ENCODE results near the gene TSPAN10. TPM values are rescaled to one million over a fixed set of nuclear protein-coding genes. Genes with fewer than 3 reads are reported as not detected.
A peak's percentile ranks its signal among the peaks of the same experiment; 100 is the strongest.

The TSPAN10 gene
- total RNA-seq, 4 donors from 2014 or later, result 0.22 to 0.84 TPM; not detected in 2

GRCh38 chr17:81682565-81683207 is 45.7 kb downstream of the TSPAN10 start:
- H3K36me3 ChIP-seq, result peaks cover 0 to 44% (median 16%) of the 10 kb centered on the region in 3 donors
- no peak for TF ChIP-seq POLR2A (IDR thresholded peaks at IDR 0.05)
- TF ChIP-seq EP300 (IDR thresholded peaks at IDR 0.05), result no peak
- no peak for TF ChIP-seq CTCF (IDR thresholded peaks at IDR 0.05)
- H3K27me3 ChIP-seq, result no peaks in the 10 kb centered on the region
- WGBS, 2 donors, result 39 to 43% methylated on average over 19 of the region's 19 CpGs
- peak overlapping the region; percentile 80 to 99 (median 91) for H3K4me3 ChIP-seq
- H3K9me3 ChIP-seq, result no peaks in the 10 kb centered on the region
- DNase-seq (ENCODE audit: low spot score in 2 of 2), result no peak
- H3K27ac ChIP-seq, result peak overlapping the region in 3 of 4 donors; percentile 68 to 92 (median 89)
- H3K4me1 ChIP-seq, result peaks cover 0 to 42% (median 30%) of the 10 kb centered on the region in 4 donors

GRCh38 chr17:81683208-81683583 is 46.2 kb downstream of the TSPAN10 start:
- no peaks in the 10 kb centered on the region for H3K27me3 ChIP-seq
- no peak for DNase-seq (ENCODE audit: low spot score in 2 of 2)
- 0 to 1% methylated on average over 17 to 19 of the region's 37 CpGs for WGBS, 2 donors
- peaks cover 0 to 49% (median 20%) of the 10 kb centered on the region in 3 donors for H3K36me3 ChIP-seq
- peaks cover 0 to 42% (median 30%) of the 10 kb centered on the region in 4 donors for H3K4me1 ChIP-seq
- peak overlapping the region; percentile 80 to 99 (median 91) for H3K4me3 ChIP-seq
- TF ChIP-seq POLR2A (IDR thresholded peaks at IDR 0.05) (no peak), CTCF (IDR thresholded peaks at IDR 0.05) (no peak), EP300 (IDR thresholded peaks at IDR 0.05) (no peak)
- no peaks in the 10 kb centered on the region for H3K9me3 ChIP-seq
- H3K27ac ChIP-seq, result peak overlapping the region in 3 of 4 donors; percentile 68 to 92 (median 89)

GRCh38 chr17:81683584-81684441 is 46.8 kb downstream of the TSPAN10 start, which contains the start of the genes ARL16 and HGS:
ARL16 (minus strand) TSS chr17:81683797; CDS start chr17:81683753, 44 bp downstream.
HGS (plus strand) TSS chr17:81684011; CDS start chr17:81684067, 56 bp downstream.
- Histone ChIP-seq H3K36me3 (peaks cover 0 to 55% (median 25%) of the 10 kb centered on the region in 3 donors), H3K27me3 (no peaks in the 10 kb centered on the region), H3K4me1 (peaks cover 0 to 42% (median 30%) of the 10 kb centered on the region in 4 donors), H3K9me3 (no peaks in the 10 kb centered on the region), H3K4me3 (peak within 1 kb of the TSS; percentile 80 to 99 (median 91)), H3K27ac (peak within 1 kb of the TSS; percentile 25 to 92 (median 78))
- peak; percentile 87 to 92 for TF ChIP-seq EP300 (IDR thresholded peaks at IDR 0.05)
- TF ChIP-seq CTCF (IDR thresholded peaks at IDR 0.05), result peak in 2 of 5 experiments; percentile 34 to 59
- TF ChIP-seq POLR2A (IDR thresholded peaks at IDR 0.05), result peak; percentile 53 to 68
- DNase-seq (ENCODE audit: low spot score in 2 of 2), result peak; percentile 98 to 99
- 1% methylated on average over 22 to 37 of the region's 112 CpGs for WGBS, 2 donors

GRCh38 chr17:81684442-81684911 is 47.5 kb downstream of the TSPAN10 start:
- Histone ChIP-seq H3K4me1 (peaks cover 0 to 42% (median 30%) of the 10 kb centered on the region in 4 donors), H3K27me3 (no peaks in the 10 kb centered on the region), H3K4me3 (peak overlapping the region; percentile 80 to 99 (median 91)), H3K9me3 (no peaks in the 10 kb centered on the region), H3K27ac (peak overlapping the region in 3 of 4 donors; percentile 25 to 92 (median 89)), H3K36me3 (peaks cover 0 to 58% (median 29%) of the 10 kb centered on the region in 3 donors)
- no peak for DNase-seq (ENCODE audit: low spot score in 2 of 2)
- TF ChIP-seq POLR2A (IDR thresholded peaks at IDR 0.05) (no peak), EP300 (IDR thresholded peaks at IDR 0.05) (no peak), CTCF (IDR thresholded peaks at IDR 0.05) (no peak)
- 0 to 3% methylated on average over 13 to 16 of the region's 16 CpGs for WGBS, 2 donors

Measured in tibial nerve (tissue), 4 donors.